Stimulated activated naive CD8-positive, alpha-beta T cell treated with anti-CD3 and anti-CD28 coated beads, Interleukin-15, amount 100 ng/mL, for 72 hours (primary cell): ENCODE measurements around the gene RAD54L.
"Not testable (repeated sequence)": the region's sequence is repeated elsewhere in the genome, so short reads cannot be mapped to it uniquely, and the experiment has no call there.

Experiments
- ATAC-seq: fragments of 150-1000 bp; cut with Tn5 transposase; 2 replicates; pipeline ENCODE4 v1.10.0; 2021; ENCODE audit warnings: mild to moderate bottlenecking, moderate library complexity
- DNase-seq, 2 donors: peaks; one replicate each; pipeline ENCODE4 v3.0.0; 2021 to 2022
- H3K27ac Mint-ChIP-seq, 2 donors: one replicate each; pipeline ENCODE4 v1.8.0; 2022; ENCODE audit warnings: mild to moderate bottlenecking in 2 of 2, mixed read lengths in 2 of 2, moderate library complexity in 2 of 2
- H3K27me3 Mint-ChIP-seq: one replicate; pipeline ENCODE4 v1.8.0; 2022; ENCODE audit warnings: mixed read lengths
- H3K4me1 Mint-ChIP-seq: one replicate; pipeline ENCODE4 v1.8.0; 2022; ENCODE audit warnings: mild to moderate bottlenecking, mixed read lengths
- H3K4me3 Mint-ChIP-seq, 2 donors: one replicate each; pipeline ENCODE4 v1.8.0; 2022; ENCODE audit warnings: mild to moderate bottlenecking in 2 of 2, mixed read lengths in 2 of 2, moderate library complexity in 1 of 2
- H3K9me3 Mint-ChIP-seq, 2 donors: one replicate each; pipeline ENCODE4 v1.8.0; 2022; ENCODE audit warnings: mixed read lengths in 2 of 2

Gene RAD54L

GRCh38 chr1:46295306-46295705, 47.7 kb downstream of the RAD54L start:
- no peak for ATAC-seq
- Mint-ChIP-seq H3K27ac (peak overlapping the region in 1 of 2 donors; percentile 19), H3K4me1 (peaks cover 10% of the 10 kb centered on the region), H3K4me3 (no peak overlapping the region), H3K9me3 (no peaks in the 10 kb centered on the region), H3K27me3 (no peaks in the 10 kb centered on the region)
- no peak for DNase-seq

- H3K27me3 Mint-ChIP-seq, result no peaks in the 10 kb centered on the region
- no peak for DNase-seq
- no peak overlapping the region for H3K4me3 Mint-ChIP-seq
- no peak for ATAC-seq
- no peak overlapping the region for H3K27ac Mint-ChIP-seq
- H3K9me3 Mint-ChIP-seq, result no peaks in the 10 kb centered on the region
- peaks cover 25% of the 10 kb centered on the region for H3K4me1 Mint-ChIP-seq
Observed at GRCh38 chr1:46298387-46298786, 50.8 kb downstream of the RAD54L start.

DNA sequence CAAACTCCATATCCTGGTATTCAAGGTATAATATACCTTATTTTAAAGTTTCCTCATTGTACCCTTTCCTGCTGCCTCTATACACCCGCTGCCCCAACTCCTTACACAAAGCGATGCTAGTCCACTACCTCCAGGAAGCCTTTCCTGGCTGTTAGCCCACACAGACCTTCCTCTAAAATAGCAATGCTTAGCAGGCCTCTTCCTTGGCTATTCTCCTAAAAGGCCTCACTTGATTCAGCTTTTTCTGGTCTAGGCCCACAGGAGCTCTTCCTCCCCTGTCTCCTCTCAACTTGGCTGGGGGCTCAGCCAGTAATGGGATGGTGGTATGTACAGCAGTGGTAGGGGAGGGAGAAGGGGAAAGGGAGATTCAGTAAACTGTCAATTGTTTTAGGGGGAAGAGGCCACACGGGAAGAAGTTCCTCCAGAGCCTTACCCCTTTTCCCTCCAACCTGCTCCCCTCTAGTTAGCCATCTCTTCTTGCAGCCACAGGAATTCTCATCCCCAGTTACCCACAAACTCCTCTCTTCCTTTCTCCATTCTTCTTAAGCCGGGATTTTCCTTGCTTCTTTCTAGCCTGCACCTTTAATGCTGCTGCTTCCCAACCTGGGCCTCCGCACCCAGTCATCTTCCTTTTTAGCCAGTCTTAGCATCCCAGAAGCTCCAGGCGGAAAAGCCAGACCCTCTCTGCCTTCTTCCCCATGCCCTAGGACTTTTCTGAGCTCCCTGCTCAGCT, 53.3 kb downstream of the RAD54L start:
- DNase-seq (no peak), ATAC-seq (no peak)
- Mint-ChIP-seq H3K4me3 (peak overlapping the region; percentile 98 to 99), H3K27ac (peak overlapping the region; percentile 100), H3K4me1 (peaks cover 43% of the 10 kb centered on the region), H3K27me3 (no peaks in the 10 kb centered on the region), H3K9me3 (no peaks in the 10 kb centered on the region)

DNA sequence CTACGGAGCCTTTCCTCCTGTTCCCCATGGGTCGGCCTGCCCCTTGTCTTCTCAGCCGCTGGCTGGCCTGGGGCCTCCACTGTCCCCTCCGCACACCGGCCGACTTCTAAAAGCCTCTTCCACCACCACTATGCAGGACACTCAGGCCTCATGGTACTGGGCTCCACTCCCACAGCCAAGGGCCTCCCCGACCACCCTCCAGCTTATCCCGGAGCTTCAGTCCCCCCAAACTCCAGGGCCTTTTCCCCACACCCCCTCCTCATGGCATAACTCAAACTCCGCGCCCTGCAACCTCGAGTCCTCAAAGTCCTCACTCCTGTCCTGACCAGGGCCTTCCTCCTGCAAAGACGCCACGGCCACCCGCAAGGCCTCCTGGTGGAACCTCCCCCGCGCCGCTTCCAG, 53.8 kb downstream of the RAD54L start:
- Mint-ChIP-seq H3K27me3 (no peaks in the 10 kb centered on the region), H3K4me1 (peaks cover 48% of the 10 kb centered on the region), H3K4me3 (peak overlapping the region; percentile 98 to 99), H3K27ac (peak overlapping the region; percentile 100), H3K9me3 (no peaks in the 10 kb centered on the region)
- ATAC-seq, result no peak
- DNase-seq, result no peak

- Mint-ChIP-seq H3K9me3 (no peaks in the 10 kb centered on the region), H3K27ac (peak overlapping the region; percentile 100), H3K4me3 (peak overlapping the region; percentile 98 to 99), H3K4me1 (peaks cover 54% of the 10 kb centered on the region), H3K27me3 (no peaks in the 10 kb centered on the region)
- DNase-seq (peak; percentile 71 to 78), ATAC-seq (peak; percentile 58)
Observed at GRCh38 chr1:46301808-46302640, 54.5 kb downstream of the RAD54L start.

DNA sequence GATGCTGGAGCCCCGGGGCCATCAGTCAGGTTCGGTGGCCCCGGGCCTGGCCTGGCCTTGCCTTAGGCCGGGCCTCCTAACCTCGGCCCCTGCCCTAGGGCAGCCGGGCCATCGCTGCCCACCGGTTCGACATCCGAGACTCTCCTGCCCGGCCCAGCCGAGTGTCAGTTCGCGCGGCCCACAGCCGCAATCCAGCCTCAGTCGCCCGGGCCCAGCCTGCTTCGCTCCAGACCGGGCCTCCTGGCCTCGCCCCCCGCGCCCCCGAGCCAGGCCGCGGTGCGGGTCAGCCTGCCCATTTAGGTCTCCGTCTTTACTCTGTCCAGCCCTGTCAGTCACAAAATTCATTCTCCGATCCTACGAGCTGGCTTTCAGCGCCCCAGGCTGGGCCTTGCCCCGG, 55.1 kb downstream of the RAD54L start:
- Mint-ChIP-seq H3K27ac (peak overlapping the region; percentile 100), H3K4me1 (peaks cover 61% of the 10 kb centered on the region), H3K27me3 (no peaks in the 10 kb centered on the region), H3K9me3 (no peaks in the 10 kb centered on the region), H3K4me3 (peak overlapping the region; percentile 98 to 99)
- ATAC-seq (peak; percentile 34), DNase-seq (peak in 1 of 2 donors; percentile 58)

DNA sequence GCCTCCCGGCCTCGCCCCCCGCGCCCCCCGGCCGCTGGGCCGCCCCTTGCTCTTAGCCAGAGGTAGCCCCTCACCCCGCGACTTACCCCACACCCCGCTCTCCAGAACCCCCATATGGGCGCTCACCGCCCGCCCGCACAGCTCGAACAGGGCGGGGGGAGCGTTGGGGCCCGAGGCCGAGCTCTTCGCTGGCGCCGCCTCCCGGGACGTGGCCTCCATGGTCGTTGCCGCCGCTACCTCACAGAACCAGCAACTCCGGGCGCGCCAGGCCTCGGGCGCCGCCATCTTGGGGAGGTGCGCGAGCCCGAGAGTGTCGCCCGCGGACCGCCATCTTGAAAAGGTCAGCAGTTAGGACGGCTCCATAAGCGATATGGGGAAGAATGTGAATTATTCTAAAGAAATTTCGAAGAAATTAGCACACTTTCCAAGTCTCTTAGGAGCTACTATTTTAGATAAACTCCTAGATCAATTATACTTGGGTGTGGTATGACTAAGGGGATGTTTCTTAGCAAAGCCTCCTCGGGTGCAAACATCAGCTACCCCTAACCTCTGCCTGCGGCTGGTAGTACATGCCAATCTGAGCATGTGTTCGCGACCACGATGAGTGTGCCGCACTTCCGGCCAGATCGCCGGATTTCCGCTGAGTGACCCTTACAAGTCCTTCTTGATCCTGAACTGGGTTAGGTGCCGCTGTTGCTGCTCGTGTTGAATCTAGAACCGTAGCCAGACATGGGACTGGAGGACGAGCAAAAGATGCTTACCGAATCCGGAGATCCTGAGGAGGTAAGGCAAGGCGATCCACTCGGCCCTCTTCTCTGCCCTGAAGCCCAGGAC, 55.7 kb downstream of the RAD54L start, which contains the start of the genes LRRC41 and UQCRH:
LRRC41 (minus strand) TSS at position 579 of the 834 bp plus-strand sequence; CDS start at position 285, 294 bp downstream.
UQCRH (plus strand) TSS at position 661 of the 834 bp plus-strand sequence; CDS start at position 730, 69 bp downstream.
- peak within 1 kb of the TSS; percentile 100 for H3K27ac Mint-ChIP-seq
- peak; percentile 95 for DNase-seq
- peak; percentile 85 for ATAC-seq
- no peaks in the 10 kb centered on the region for H3K27me3 Mint-ChIP-seq
- peaks cover 67% of the 10 kb centered on the region for H3K4me1 Mint-ChIP-seq
- no peaks in the 10 kb centered on the region for H3K9me3 Mint-ChIP-seq
- peak within 1 kb of the TSS; percentile 98 to 99 for H3K4me3 Mint-ChIP-seq

GRCh38 chr1:46303872-46304326, 56.3 kb downstream of the RAD54L start:
- Mint-ChIP-seq H3K27me3 (no peaks in the 10 kb centered on the region), H3K27ac (peak overlapping the region; percentile 100), H3K4me3 (peak overlapping the region; percentile 98 to 99), H3K4me1 (peaks cover 68% of the 10 kb centered on the region), H3K9me3 (no peaks in the 10 kb centered on the region)
- ATAC-seq (no peak), DNase-seq (no peak)

DNA sequence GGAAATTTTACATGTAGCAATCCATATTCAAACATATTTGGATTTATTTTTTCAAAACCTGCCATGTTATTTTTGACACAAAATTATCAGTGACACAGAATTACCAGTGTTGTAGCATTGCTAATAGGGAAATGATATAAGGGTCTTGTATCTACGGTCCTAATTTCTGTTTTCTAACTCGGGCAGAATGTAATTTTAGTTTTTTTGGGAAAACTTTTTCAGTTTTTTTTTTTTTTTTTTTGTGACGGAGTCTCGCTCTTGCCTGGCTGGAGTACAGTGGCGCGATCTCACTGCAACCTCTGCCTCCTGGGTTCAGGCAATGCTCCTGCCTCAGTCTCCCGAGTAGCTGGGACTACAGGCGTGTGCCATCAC, 58.6 kb downstream of the RAD54L start:
- Mint-ChIP-seq H3K4me3 (peak overlapping the region; percentile 29 to 49), H3K27me3 (no peaks in the 10 kb centered on the region), H3K27ac (peak overlapping the region in 1 of 2 donors; percentile 7), H3K9me3 (no peaks in the 10 kb centered on the region), H3K4me1 (peaks cover 55% of the 10 kb centered on the region)
- ATAC-seq, result no peak
- no peak for DNase-seq

- ATAC-seq, result no peak
- DNase-seq, result no peak
- Mint-ChIP-seq H3K4me1 (peaks cover 40% of the 10 kb centered on the region), H3K4me3 (no peak overlapping the region), H3K27ac (peak overlapping the region; percentile 27 to 61), H3K27me3 (no peaks in the 10 kb centered on the region), H3K9me3 (no peaks in the 10 kb centered on the region)
Observed at GRCh38 chr1:46309401-46310159, 62.0 kb downstream of the RAD54L start.

GRCh38 chr1:46310321-46310720, 62.8 kb downstream of the RAD54L start:
- no peaks in the 10 kb centered on the region for H3K9me3 Mint-ChIP-seq

DNA sequence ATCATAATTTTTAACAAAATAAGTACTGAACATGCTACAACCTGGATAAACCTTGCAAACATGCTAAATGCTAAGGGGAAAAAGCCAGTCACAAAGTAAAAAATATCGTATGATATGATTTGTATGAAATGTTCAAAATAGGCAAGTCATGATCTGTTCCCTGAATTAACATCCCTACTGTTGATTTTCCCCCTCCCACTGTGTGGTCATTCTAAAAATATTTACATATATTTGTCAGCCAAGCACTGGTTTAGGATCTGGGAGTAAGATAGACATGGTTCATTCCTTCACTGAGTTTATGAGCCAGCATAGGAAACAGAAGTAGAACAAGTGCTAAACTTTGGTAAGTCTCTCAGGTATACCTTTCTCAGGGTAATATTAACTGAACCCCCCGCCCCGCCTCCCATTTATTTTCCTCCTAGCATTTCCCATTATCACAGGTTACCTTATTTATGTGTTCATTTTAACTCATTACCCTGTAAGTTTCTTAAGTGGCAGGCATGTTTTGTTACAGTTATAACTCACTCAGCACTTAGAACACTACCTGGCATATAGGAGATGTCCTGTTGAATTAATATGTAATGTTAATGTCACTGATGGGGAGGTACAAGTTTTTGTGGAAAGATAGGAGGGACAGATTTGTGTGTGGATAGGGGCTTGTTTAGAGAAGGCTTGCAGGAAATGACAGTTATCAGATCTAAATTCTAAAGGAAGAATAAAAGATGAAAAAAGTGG, 68.3 kb downstream of the RAD54L start:
- H3K27me3 Mint-ChIP-seq, result no peaks in the 10 kb centered on the region
- no peaks in the 10 kb centered on the region for H3K9me3 Mint-ChIP-seq
- peak overlapping the region in 1 of 2 donors; percentile 3 for H3K27ac Mint-ChIP-seq
- H3K4me1 Mint-ChIP-seq, result no peaks in the 10 kb centered on the region
- H3K4me3 Mint-ChIP-seq, result no peak overlapping the region
- ATAC-seq, result no peak
- no peak for DNase-seq

More at GRCh38 chr1:46310321-46310720, 62.8 kb downstream of the RAD54L start:
- peaks cover 34% of the 10 kb centered on the region for H3K4me1 Mint-ChIP-seq
- H3K27me3 Mint-ChIP-seq, result no peaks in the 10 kb centered on the region
- DNase-seq, result no peak
- no peak for ATAC-seq
- H3K4me3 Mint-ChIP-seq, result no peak overlapping the region
- H3K27ac Mint-ChIP-seq, result no peak overlapping the region

GRCh38 chr1:46317323-46317722, 69.8 kb downstream of the RAD54L start:
- Mint-ChIP-seq H3K4me1 (no peaks in the 10 kb centered on the region), H3K4me3 (no peak overlapping the region), H3K9me3 (no peaks in the 10 kb centered on the region), H3K27ac (peak overlapping the region in 1 of 2 donors; percentile 78), H3K27me3 (no peaks in the 10 kb centered on the region)
- no peak for ATAC-seq
- no peak for DNase-seq

DNA sequence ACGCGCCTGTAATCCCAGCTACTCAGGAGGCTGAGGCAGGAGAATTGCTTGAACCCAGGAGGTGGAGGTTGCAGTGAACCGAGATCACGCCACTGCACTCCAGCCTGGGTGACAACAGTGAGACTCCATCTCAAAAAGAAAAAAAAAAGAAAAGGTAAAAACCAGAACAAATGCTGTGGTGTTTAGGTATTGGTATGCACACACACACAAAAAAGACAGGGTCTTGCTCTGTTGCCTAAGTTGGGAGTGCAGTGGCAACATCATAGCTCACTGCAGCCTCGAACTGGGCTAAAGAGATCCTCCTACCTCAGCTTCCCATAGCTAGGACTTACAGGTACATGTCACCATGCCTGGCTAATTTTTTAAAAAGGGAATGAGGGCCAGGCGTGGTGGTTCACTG, 71.7 kb downstream of the RAD54L start:
- not testable (repeated sequence) for H3K4me3 Mint-ChIP-seq, H3K27me3 Mint-ChIP-seq, H3K27ac Mint-ChIP-seq, H3K9me3 Mint-ChIP-seq, H3K4me1 Mint-ChIP-seq, ATAC-seq, DNase-seq
